RCC 7860 (cell line): ENCODE results near the gene C5AR2.
"Not testable (repeated sequence)": the region's sequence is repeated elsewhere in the genome, so short reads cannot be mapped to it uniquely, and the experiment has no call there.

ENCODE experiments used
- DNase-seq: peaks from one replicate; pipeline ENCODE4 v3.0.0-alpha.2; 2015; ENCODE audit warnings: low spot score
- FAIRE-seq: peaks from 2 replicates; lab custom pipeline; 2012; peaks lifted over from hg19 to GRCh38; lab: Jason Lieb, UNC

C5AR2 gene

GRCh38 chr19:47383890-47384289 lies 51.9 kb downstream of the C5AR2 start:
- FAIRE-seq, DNase-seq: not testable (repeated sequence)

- FAIRE-seq, DNase-seq: not testable (repeated sequence)
These were observed 52.6 kb downstream of the C5AR2 start for GRCh38 chr19:47384533-47384932.

- FAIRE-seq = not testable (repeated sequence)
These were observed 54.6 kb downstream of the C5AR2 start for GRCh38 chr19:47386582-47386981.

GRCh38 chr19:47387623-47388022 lies 55.6 kb downstream of the C5AR2 start:
- not testable (repeated sequence) for DNase-seq

More at GRCh38 chr19:47386582-47386981, 54.6 kb downstream of the C5AR2 start:
- not testable (repeated sequence) for DNase-seq

GRCh38 chr19:47388721-47389120 lies 56.7 kb downstream of the C5AR2 start:
- FAIRE-seq, DNase-seq: not testable (repeated sequence)

More at GRCh38 chr19:47387623-47388022, 55.6 kb downstream of the C5AR2 start:
- FAIRE-seq = not testable (repeated sequence)

- no peak for DNase-seq
- FAIRE-seq = no peak
These were observed 57.2 kb downstream of the C5AR2 start for GRCh38 chr19:47389150-47389556.

GRCh38 chr19:47390533-47391488 lies 58.8 kb downstream of the C5AR2 start:
- FAIRE-seq = no peak
- no peak for DNase-seq

- peak; percentile 37 for DNase-seq
- no peak for FAIRE-seq
These were observed 59.7 kb downstream of the C5AR2 start for GRCh38 chr19:47391510-47392223.
